IgD-negative memory B cell (primary cell): ENCODE results near the gene CERS6. TPM values are rescaled to one million over a fixed set of nuclear protein-coding genes. Genes with fewer than 3 reads are reported as not detected.

Experiments
- H3K27ac Mint-ChIP-seq, 3 donors: one replicate each; pipeline ENCODE4 v1.8.0; 2020 to 2022; ENCODE audit warnings: mild to moderate bottlenecking in 3 of 3, mixed read lengths in 3 of 3, moderate library complexity in 1 of 3
- H3K27me3 Mint-ChIP-seq: one replicate; pipeline ENCODE4 v1.8.0; 2021; ENCODE audit warnings: mixed read lengths
- H3K36me3 Mint-ChIP-seq: one replicate; pipeline ENCODE4 v1.8.0; 2020; ENCODE audit warnings: mild to moderate bottlenecking, mixed read lengths
- H3K4me1 Mint-ChIP-seq, 3 donors: one replicate each; pipeline ENCODE4 v1.8.0; 2020 to 2022; ENCODE audit warnings: mixed read lengths in 3 of 3, mild to moderate bottlenecking in 1 of 3
- H3K4me3 Mint-ChIP-seq, 4 donors: one replicate each; pipeline ENCODE4 v1.8.0; 2020 to 2022; ENCODE audit warnings: mild to moderate bottlenecking in 4 of 4, mixed read lengths in 4 of 4, moderate library complexity in 3 of 4
- H3K9me3 Mint-ChIP-seq, 3 donors: one replicate each; pipeline ENCODE4 v1.8.0; 2020 to 2021; ENCODE audit warnings: mixed read lengths in 3 of 3, mild to moderate bottlenecking in 1 of 3
- polyA plus RNA-seq: library from polyadenylated mRNA; unstranded; fragments of 300-500 nt; fragmentation: Illumina TruSeq; gene quantifications from one replicate; pipeline ENCODE4 v1.2.3, GENCODE V29; 2021

The CERS6 gene
- polyA plus RNA-seq, 1 donor from 2014 or later = 2.7 TPM

- H3K4me3 Mint-ChIP-seq = no peak overlapping the region
Observed at GRCh38 chr2:168584911-168585310, 128.8 kb downstream of the CERS6 start.

DNA sequence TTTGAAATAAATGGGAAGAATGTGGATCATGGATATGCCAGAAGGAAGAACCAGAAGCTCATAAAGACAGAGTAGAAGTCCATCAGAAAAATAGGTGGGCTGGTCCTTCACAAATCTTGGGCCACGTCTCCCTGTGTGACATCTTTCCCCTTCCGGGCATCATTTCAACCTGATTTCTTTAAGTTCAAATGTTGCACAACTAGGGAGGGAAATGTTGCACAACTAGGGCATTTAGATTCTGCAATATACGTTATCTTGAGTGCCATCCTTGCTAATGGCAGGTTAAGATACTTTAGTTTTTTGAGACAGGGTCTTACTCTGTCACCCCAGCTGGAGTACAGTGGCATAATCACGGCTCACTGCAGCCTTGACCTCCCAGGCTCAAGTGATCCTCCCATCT is 129.6 kb downstream of the CERS6 start:
- Mint-ChIP-seq H3K4me1 (peaks cover 9 to 20% (median 14%) of the 10 kb centered on the region in 3 donors), H3K27me3 (no peaks in the 10 kb centered on the region), H3K36me3 (peaks cover 1% of the 10 kb centered on the region), H3K4me3 (no peak overlapping the region), H3K27ac (no peak overlapping the region), H3K9me3 (no peaks in the 10 kb centered on the region)

More at GRCh38 chr2:168584911-168585310, 128.8 kb downstream of the CERS6 start:
- Mint-ChIP-seq H3K27me3 (no peaks in the 10 kb centered on the region), H3K9me3 (no peaks in the 10 kb centered on the region), H3K4me1 (peaks cover 9 to 20% (median 14%) of the 10 kb centered on the region in 3 donors), H3K36me3 (peaks cover 1% of the 10 kb centered on the region), H3K27ac (no peak overlapping the region)

GRCh38 chr2:168587307-168587706 is 131.2 kb downstream of the CERS6 start:
- no peak overlapping the region for H3K27ac Mint-ChIP-seq
- no peaks in the 10 kb centered on the region for H3K36me3 Mint-ChIP-seq
- no peak overlapping the region for H3K4me3 Mint-ChIP-seq
- no peaks in the 10 kb centered on the region for H3K27me3 Mint-ChIP-seq
- no peaks in the 10 kb centered on the region for H3K9me3 Mint-ChIP-seq
- peaks cover 9 to 18% (median 14%) of the 10 kb centered on the region in 3 donors for H3K4me1 Mint-ChIP-seq

DNA sequence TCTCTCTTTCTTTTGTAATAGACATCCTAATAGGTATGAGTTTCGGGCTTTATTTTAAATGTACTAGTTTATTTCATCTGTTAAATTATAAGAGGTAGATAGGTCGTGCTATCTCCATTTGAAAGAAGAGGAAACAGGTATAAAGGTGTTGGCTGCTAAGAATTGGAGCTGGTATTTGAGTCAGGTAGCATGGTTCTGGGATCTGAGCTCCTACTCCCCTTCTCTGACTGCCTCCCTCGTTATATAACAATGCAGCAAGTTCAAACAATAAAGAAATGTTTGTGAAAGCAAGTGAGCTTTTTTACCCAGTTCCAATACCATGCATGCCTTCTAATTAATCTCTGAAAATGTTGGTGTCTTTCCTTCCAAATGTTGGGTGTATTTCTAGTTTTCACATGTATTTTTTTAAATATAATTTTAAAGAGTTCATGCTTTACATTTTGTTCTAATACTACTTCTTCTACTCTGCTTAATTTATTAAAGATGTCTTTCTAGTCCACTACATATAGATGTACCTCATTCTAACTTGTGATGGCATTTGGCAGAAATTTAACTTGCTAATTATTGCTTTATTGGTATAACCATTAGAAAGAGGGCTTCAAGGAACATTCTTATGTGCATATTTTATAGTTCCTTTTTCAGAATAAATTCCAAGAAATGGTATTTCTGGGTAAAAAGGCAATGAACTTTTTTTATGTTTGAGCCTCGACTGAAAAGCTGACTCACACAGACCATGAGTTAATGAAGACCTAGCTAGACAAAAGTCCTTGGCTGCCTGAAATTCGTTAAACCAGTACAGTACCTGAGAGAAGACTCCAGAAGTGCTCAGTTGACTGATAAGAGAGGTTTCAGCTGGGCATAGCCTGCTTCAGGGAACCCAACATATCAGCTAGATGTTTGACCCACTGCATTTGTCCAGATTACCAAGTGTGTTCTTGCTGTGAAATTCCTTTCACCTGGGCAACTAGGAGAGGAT is 133.5 kb downstream of the CERS6 start:
- peaks cover 8 to 11% (median 10%) of the 10 kb centered on the region in 3 donors for H3K4me1 Mint-ChIP-seq
- no peak overlapping the region for H3K27ac Mint-ChIP-seq
- no peaks in the 10 kb centered on the region for H3K36me3 Mint-ChIP-seq
- H3K27me3 Mint-ChIP-seq = no peaks in the 10 kb centered on the region
- H3K9me3 Mint-ChIP-seq = no peaks in the 10 kb centered on the region
- H3K4me3 Mint-ChIP-seq = no peak overlapping the region

GRCh38 chr2:168592181-168592831 is 136.2 kb downstream of the CERS6 start:
- H3K4me3 Mint-ChIP-seq = no peak overlapping the region
- peak overlapping the region in 1 of 3 donors; percentile 75 for H3K27ac Mint-ChIP-seq
- peaks cover 2% of the 10 kb centered on the region for H3K36me3 Mint-ChIP-seq
- H3K27me3 Mint-ChIP-seq = no peaks in the 10 kb centered on the region
- H3K9me3 Mint-ChIP-seq = no peaks in the 10 kb centered on the region
- peaks cover 3 to 8% (median 7%) of the 10 kb centered on the region in 3 donors for H3K4me1 Mint-ChIP-seq

- H3K4me1 Mint-ChIP-seq = peaks cover 3 to 8% (median 7%) of the 10 kb centered on the region in 3 donors
- H3K27me3 Mint-ChIP-seq = no peaks in the 10 kb centered on the region
- H3K27ac Mint-ChIP-seq = no peak overlapping the region
- no peak overlapping the region for H3K4me3 Mint-ChIP-seq
- no peaks in the 10 kb centered on the region for H3K9me3 Mint-ChIP-seq
- H3K36me3 Mint-ChIP-seq = peaks cover 2% of the 10 kb centered on the region
Observed at GRCh38 chr2:168593713-168594112, 137.6 kb downstream of the CERS6 start.

DNA sequence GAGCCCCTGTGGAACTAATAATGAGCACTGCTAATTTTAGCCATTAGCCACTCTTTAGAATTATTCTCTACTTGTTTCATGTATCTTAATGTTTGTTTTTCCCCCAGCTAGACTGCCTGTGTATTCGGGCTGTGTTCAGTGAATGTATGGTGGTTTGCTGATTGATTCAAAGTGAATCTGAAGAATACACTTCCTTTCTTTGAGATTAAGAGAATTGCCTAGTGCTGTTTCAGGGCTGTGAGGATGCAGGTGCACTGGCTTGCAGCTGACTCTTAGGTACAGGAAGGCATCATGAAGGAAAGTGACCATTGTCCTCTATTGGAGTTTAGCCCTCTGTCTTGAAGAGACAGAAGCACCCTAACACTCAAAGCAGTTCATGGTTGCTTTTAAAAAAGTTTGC is 138.7 kb downstream of the CERS6 start:
- Mint-ChIP-seq H3K9me3 (no peaks in the 10 kb centered on the region), H3K4me3 (no peak overlapping the region), H3K4me1 (peaks cover 3 to 14% (median 8%) of the 10 kb centered on the region in 3 donors), H3K27me3 (no peaks in the 10 kb centered on the region), H3K36me3 (peaks cover 2% of the 10 kb centered on the region), H3K27ac (no peak overlapping the region)

GRCh38 chr2:168596881-168597655 is 141.0 kb downstream of the CERS6 start:
- Mint-ChIP-seq H3K27ac (no peak overlapping the region), H3K27me3 (no peaks in the 10 kb centered on the region), H3K4me3 (no peak overlapping the region), H3K36me3 (peaks cover 2% of the 10 kb centered on the region), H3K9me3 (no peaks in the 10 kb centered on the region), H3K4me1 (peaks cover 14 to 25% (median 19%) of the 10 kb centered on the region in 3 donors)

- Mint-ChIP-seq H3K4me1 (peaks cover 16 to 26% (median 24%) of the 10 kb centered on the region in 3 donors), H3K36me3 (peaks cover 4% of the 10 kb centered on the region), H3K9me3 (peaks cover 0 to 7% (median 2%) of the 10 kb centered on the region in 3 donors), H3K27me3 (no peaks in the 10 kb centered on the region), H3K27ac (peak overlapping the region in 1 of 3 donors; percentile 51), H3K4me3 (no peak overlapping the region)
Observed at GRCh38 chr2:168599738-168600137, 143.7 kb downstream of the CERS6 start.

- Mint-ChIP-seq H3K9me3 (peaks cover 4 to 14% (median 7%) of the 10 kb centered on the region in 3 donors), H3K36me3 (peaks cover 6% of the 10 kb centered on the region), H3K27ac (no peak overlapping the region), H3K27me3 (no peaks in the 10 kb centered on the region), H3K4me3 (no peak overlapping the region), H3K4me1 (peaks cover 17 to 23% (median 20%) of the 10 kb centered on the region in 3 donors)
Observed at GRCh38 chr2:168600949-168601348, 144.9 kb downstream of the CERS6 start.

DNA sequence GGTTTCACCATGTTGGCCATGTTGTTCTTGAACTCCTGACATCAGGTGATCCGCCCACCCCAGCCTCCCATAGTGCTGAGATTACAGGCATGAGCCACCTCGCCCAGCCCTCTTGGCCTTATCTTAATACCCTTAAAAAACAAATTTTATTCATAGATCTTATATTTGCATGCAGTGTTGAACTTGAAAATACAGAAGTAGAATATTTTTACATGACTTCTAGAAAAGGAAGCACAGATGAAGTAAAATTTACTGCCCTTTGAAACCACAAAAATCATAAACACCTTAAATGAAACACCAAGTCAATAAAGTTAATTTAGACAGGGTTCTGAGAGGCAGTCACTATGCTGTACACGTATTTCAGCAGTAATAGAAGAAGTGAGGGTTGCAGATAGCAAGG is 145.7 kb downstream of the CERS6 start:
- Mint-ChIP-seq H3K27ac (peak overlapping the region in 1 of 3 donors; percentile 33), H3K27me3 (no peaks in the 10 kb centered on the region), H3K36me3 (peaks cover 6% of the 10 kb centered on the region), H3K9me3 (peaks cover 4 to 14% (median 12%) of the 10 kb centered on the region in 3 donors), H3K4me1 (peaks cover 17 to 23% (median 20%) of the 10 kb centered on the region in 3 donors), H3K4me3 (peak overlapping the region in 2 of 4 donors; percentile 72 to 79)

GRCh38 chr2:168602379-168602778 is 146.3 kb downstream of the CERS6 start:
- H3K4me1 Mint-ChIP-seq = peaks cover 17 to 23% (median 20%) of the 10 kb centered on the region in 3 donors
- peaks cover 4 to 14% (median 12%) of the 10 kb centered on the region in 3 donors for H3K9me3 Mint-ChIP-seq
- H3K27ac Mint-ChIP-seq = peak overlapping the region in 1 of 3 donors; percentile 33
- H3K27me3 Mint-ChIP-seq = no peaks in the 10 kb centered on the region
- peaks cover 6% of the 10 kb centered on the region for H3K36me3 Mint-ChIP-seq
- no peak overlapping the region for H3K4me3 Mint-ChIP-seq

DNA sequence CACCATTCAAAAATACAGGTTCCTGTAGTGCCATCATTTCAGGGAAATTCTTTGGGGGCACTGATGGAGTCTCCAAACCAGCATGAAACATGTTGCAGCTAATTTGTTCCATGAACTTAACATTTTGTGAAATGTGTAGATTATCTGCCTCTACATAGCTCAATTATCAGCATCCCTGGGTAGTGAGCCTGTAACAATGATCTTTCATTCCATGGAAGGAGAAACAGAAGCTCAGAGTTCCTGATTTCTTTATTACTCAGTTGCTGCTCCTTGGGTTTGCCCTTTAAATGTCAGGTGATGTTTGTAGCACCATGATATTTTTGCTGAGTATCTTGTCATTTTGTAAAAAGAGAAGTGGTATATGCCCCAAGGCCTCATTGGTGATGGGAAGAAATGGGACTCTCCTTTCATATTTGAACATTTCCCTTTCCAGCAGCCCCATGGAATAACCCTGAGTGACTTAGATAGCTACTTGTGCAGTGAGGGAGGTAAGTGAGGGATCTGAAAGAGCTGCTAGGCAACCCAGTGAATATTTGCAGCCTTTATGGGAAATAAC is 146.9 kb downstream of the CERS6 start:
- peaks cover 17 to 23% (median 20%) of the 10 kb centered on the region in 3 donors for H3K4me1 Mint-ChIP-seq
- peaks cover 6% of the 10 kb centered on the region for H3K36me3 Mint-ChIP-seq
- peaks cover 4 to 14% (median 12%) of the 10 kb centered on the region in 3 donors for H3K9me3 Mint-ChIP-seq
- peak overlapping the region in 1 of 4 donors; percentile 69 for H3K4me3 Mint-ChIP-seq
- H3K27me3 Mint-ChIP-seq = no peaks in the 10 kb centered on the region
- peak overlapping the region in 1 of 3 donors; percentile 62 for H3K27ac Mint-ChIP-seq

GRCh38 chr2:168603439-168603961 is 147.4 kb downstream of the CERS6 start:
- Mint-ChIP-seq H3K27ac (peak overlapping the region in 1 of 3 donors; percentile 62), H3K9me3 (peaks cover 4 to 14% (median 12%) of the 10 kb centered on the region in 3 donors), H3K36me3 (peaks cover 6% of the 10 kb centered on the region), H3K27me3 (no peaks in the 10 kb centered on the region), H3K4me1 (peaks cover 17 to 23% (median 20%) of the 10 kb centered on the region in 3 donors), H3K4me3 (peak overlapping the region in 2 of 4 donors; percentile 16 to 69)
